Measurements from ENCODE around the gene TNFRSF8.

TNFRSF8 gene

DNA sequence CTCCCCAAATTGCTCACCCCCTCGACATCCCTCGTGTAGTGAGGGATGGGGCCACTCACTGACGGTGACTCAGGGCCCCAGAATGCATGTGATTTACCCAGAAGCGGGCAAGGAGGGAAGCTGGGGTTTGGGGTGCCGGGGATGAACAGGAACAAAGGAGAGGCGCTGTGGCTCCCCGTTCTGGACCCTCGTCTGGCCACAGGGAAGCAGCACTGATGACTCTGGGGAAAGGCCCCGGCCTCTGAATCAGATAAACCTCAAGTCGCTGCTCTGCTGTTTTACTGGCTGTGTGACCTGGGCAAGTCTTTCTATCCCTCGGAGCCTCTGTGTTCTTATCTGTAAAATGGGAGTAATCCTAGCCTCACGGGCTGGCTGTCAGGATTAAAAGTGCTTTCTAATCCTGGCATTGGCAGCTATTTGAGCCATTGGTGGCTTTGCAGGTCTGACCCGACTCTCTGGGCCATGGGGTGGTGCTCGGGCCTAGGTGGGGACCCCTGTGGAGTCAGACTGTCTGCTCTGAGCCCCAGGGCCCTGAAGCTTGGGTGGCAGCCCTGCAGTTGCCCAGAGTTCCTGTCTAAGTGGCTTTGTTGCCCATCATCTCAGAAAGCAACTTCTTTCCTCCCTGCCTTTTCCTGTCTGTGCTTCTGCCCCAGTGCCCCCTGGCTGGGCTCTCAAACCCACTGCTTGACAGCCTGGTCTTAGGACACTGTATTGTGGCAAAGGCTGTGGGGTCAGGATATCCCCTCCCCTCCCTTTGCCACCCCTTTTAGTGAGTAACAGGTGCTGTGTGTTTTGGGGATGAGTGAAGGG is 109.1 kb downstream of the TNFRSF8 start:
- no peak for DNase-seq (ENCODE audit: low read depth)
- H3K4me3 ChIP-seq (ENCODE audit: control insufficient read depth, low read depth, low read length), result no peak overlapping the region
- TF ChIP-seq, protein P1, sequence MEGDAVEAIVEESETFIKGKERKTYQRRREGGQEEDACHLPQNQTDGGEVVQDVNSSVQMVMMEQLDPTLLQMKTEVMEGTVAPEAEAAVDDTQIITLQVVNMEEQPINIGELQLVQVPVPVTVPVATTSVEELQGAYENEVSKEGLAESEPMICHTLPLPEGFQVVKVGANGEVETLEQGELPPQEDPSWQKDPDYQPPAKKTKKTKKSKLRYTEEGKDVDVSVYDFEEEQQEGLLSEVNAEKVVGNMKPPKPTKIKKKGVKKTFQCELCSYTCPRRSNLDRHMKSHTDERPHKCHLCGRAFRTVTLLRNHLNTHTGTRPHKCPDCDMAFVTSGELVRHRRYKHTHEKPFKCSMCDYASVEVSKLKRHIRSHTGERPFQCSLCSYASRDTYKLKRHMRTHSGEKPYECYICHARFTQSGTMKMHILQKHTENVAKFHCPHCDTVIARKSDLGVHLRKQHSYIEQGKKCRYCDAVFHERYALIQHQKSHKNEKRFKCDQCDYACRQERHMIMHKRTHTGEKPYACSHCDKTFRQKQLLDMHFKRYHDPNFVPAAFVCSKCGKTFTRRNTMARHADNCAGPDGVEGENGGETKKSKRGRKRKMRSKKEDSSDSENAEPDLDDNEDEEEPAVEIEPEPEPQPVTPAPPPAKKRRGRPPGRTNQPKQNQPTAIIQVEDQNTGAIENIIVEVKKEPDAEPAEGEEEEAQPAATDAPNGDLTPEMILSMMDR (IDR thresholded peaks at IDR 0.05; ENCODE audit: control insufficient read depth, insufficient read depth, low read depth, low read length, missing control alignments), result no peak

DNA sequence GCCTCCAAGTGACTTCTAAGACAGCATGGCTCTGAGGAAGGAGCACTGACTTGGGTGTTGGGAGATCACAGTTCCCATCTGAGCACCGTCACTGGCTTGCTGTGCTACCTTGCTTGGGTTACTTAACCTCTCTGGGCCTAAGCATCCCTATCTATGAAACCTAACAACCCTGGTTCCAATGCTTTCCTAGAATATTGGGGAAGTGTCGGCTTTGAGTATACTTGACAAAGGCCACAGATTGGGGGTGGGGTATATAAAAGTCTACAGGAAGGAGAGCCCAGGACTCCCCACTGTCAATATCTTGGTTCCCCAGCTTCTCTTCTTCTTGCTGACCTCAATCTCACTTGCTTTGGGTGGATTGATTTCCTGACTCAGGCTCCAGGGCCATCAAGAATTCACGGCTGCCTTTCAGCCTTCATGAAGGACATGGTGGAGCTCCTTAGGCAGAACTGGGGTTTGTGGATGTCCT is 110.0 kb downstream of the TNFRSF8 start:
- no peak for DNase-seq (ENCODE audit: low read depth)
- TF ChIP-seq, protein P1 (IDR thresholded peaks at IDR 0.05; ENCODE audit: control insufficient read depth, insufficient read depth, low read depth, low read length, missing control alignments), result no peak
- H3K4me3 ChIP-seq (ENCODE audit: control insufficient read depth, low read depth, low read length), result no peak overlapping the region

DNA sequence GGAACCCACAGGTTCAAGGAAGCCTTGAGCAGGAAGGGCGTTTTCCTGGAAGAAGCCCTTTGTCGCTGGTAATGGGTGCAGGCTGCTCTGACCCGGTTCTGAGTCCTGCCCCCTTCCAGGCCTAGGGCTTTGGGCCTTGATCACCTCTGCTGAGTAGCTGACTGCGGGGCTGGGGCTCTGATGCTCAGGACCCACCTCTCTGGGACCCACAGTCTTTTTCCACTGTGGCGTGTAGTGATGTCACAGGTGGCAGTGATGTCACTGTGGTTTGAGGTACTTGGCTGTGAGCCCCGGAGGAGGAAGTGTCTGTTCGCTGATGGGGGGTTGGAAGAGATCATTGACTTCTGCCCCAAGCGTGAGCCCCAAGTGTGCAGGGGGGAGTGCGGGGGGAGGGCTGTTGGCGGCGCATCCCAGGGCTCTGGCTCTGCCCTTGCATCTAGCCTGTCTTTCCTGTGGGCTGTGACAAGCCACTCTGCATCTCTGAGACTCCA is 110.6 kb downstream of the TNFRSF8 start:
- no peak overlapping the region for H3K4me3 ChIP-seq (ENCODE audit: control insufficient read depth, low read depth, low read length)
- no peak for DNase-seq (ENCODE audit: low read depth)
- TF ChIP-seq, protein P1 (IDR thresholded peaks at IDR 0.05; ENCODE audit: control insufficient read depth, insufficient read depth, low read depth, low read length, missing control alignments), result no peak

DNA sequence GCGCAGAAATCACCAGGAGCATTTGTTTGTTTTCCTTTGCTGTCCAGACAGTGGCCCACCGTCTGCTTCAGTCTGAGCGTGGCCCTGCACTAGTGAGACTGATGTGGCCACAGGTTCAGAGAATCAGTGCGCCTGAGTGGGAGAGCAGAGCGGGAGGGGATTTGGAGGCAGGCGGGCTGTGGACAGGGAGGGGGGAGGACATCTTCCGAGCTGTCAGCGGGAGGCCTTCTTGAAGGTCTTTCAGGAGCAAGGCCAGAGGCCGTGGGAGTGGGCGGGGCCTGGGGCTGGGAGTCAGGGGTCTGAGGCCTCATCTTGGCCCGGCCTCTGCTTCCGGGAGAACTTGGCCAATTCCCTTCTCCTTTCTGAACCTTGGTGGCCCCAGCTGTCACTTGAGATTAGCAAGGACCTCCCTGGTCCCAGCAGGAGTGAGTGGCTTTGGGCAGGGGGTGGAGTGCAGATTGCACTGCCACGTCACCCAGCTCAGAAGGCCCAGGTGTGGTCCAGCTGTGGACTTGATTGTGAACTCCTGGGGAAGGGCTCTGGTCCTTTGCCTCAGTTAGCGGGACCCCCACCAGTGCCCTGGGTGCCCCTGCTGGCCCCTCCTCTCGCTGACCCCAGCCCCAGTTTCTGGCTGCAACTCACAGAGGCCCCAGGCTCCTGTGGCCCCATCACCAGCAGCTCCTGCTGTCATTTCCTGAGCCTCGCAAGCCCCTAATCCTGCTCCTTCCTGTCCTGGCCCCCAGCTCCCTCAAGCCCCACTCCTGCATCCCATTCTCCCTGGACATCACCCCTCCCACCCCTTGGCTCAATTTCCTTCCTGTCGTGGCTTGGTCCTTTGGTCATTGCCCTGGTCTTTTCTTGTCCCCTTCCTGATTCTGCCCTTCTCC is 112.1 kb downstream of the TNFRSF8 start:
- no peak for DNase-seq (ENCODE audit: low read depth)
- TF ChIP-seq, protein P1 (IDR thresholded peaks at IDR 0.05; ENCODE audit: control insufficient read depth, insufficient read depth, low read depth, low read length, missing control alignments), result no peak
- no peak overlapping the region for H3K4me3 ChIP-seq (ENCODE audit: control insufficient read depth, low read depth, low read length)

DNA sequence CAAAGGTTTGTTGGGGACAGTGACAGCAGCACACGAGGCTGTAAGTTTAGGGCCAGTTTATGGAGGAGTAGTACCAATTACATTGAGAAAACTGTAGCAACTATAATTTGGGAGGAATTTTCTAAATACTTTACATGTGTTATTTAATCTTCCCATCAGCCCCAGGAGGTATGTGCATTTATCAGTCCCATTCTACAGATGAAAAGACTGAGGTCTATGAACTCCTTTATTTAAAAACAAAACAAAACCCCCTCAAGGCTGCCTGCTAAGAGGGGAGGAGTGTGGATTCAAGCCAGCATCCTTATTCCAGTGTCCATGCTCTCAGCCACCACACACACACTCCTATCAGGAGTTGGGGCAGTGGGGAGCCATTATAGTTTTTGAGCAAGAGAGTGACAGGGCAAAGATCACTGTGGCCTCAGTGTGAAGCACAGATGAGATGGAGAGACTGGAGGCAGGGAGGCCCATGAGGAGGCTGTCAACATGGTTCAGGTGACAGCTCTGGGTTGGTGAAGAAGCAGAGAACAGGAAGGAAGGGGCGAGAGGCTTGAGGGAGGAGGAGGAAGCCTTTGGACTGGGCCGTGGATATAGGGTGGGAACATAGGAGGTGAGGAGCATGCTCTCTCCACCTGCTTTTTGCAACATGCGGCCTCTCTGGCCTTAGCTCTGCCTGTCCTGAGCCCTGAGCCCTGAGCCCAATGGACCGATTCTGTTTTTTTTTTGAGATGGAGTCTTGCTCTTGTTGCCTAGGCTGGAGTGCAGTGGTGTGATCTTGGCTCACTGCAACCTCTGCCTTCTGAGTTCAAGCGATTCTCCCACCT is 113.4 kb downstream of the TNFRSF8 start:
- no peak for DNase-seq (ENCODE audit: low read depth)
- H3K4me3 ChIP-seq (ENCODE audit: control insufficient read depth, low read depth, low read length), result no peak overlapping the region
- TF ChIP-seq, protein P1 (IDR thresholded peaks at IDR 0.05; ENCODE audit: control insufficient read depth, insufficient read depth, low read depth, low read length, missing control alignments), result no peak

All from AG09309 (cell line).